NCI-H1436 (cell line): ENCODE data around the gene ZNF521.

ENCODE experiments used
- DNase-seq: peaks from one replicate; lab custom pipeline; 2025; lab: John Stamatoyannopoulos, UW

ZNF521 gene

GRCh38 chr18:25351777-25352628 is at the start of gene ZNF521:
Gene ZNF521, minus strand, starts transcription at chr18:25352166. Its CDS starts 1,220 bp downstream, at chr18:25350946.
- DNase-seq: peak; percentile 72

GRCh38 chr18:25399554-25399953 is 47.6 kb upstream of the ZNF521 start:
- DNase-seq: no peak

- DNase-seq: no peak
Measured at GRCh38 chr18:25392192-25392591, 40.2 kb upstream of the ZNF521 start.

GRCh38 chr18:25373432-25374179 is 21.6 kb upstream of the ZNF521 start:
- DNase-seq: no peak

- no peak for DNase-seq
Measured at GRCh38 chr18:25370391-25370790, 18.4 kb upstream of the ZNF521 start.

GRCh38 chr18:25365242-25365641 is 13.3 kb upstream of the ZNF521 start:
- DNase-seq: no peak

GRCh38 chr18:25364732-25365131 is 12.8 kb upstream of the ZNF521 start:
- DNase-seq: no peak

GRCh38 chr18:25360301-25360899 is 8.4 kb upstream of the ZNF521 start:
- DNase-seq: no peak

- DNase-seq: no peak
Measured at GRCh38 chr18:25353080-25353479, 1.1 kb upstream of the ZNF521 start.

- DNase-seq: no peak
Measured at GRCh38 chr18:25352629-25353005, 651 bp upstream of the ZNF521 start.

- no peak for DNase-seq
Measured at GRCh38 chr18:25351280-25351775, 638 bp downstream of the ZNF521 start.

- no peak for DNase-seq
Measured at GRCh38 chr18:25350489-25351251, 1.3 kb downstream of the ZNF521 start.

- DNase-seq: no peak
Measured at GRCh38 chr18:25349926-25350487, 2.0 kb downstream of the ZNF521 start.

GRCh38 chr18:25349131-25349925 is 2.6 kb downstream of the ZNF521 start:
- no peak for DNase-seq

GRCh38 chr18:25348386-25349130 is 3.4 kb downstream of the ZNF521 start:
- DNase-seq: no peak

GRCh38 chr18:25346561-25346960 is 5.4 kb downstream of the ZNF521 start:
- DNase-seq: no peak

GRCh38 chr18:25345081-25345866 is 6.7 kb downstream of the ZNF521 start:
- no peak for DNase-seq

GRCh38 chr18:25341831-25342230 is 10.1 kb downstream of the ZNF521 start:
- no peak for DNase-seq

- DNase-seq: no peak
Measured at GRCh38 chr18:25340762-25341161, 11.2 kb downstream of the ZNF521 start.
